ENCODE data around the gene KLHL29. TPM values are rescaled to one million over a fixed set of nuclear protein-coding genes. Genes with fewer than 3 reads are reported as not detected.

Gene KLHL29
- total RNA-seq, 2 experiments from 2014 or later, result 0.23 to 0.66 TPM

- Histone ChIP-seq H3K36me3 (ENCODE audit: insufficient read depth, low read length) (no peaks in the 10 kb centered on the region), H3K79me2 (ENCODE audit: insufficient read depth, low read depth, low read length) (no peaks in the 10 kb centered on the region), H4K20me1 (ENCODE audit: insufficient read depth, low read length) (no peaks in the 10 kb centered on the region), H3K9me3 (ENCODE audit: low read length) (no peaks in the 10 kb centered on the region), H3K4me3 (ENCODE audit: low read depth, low read length, poor library complexity, severe bottlenecking) (no peak overlapping the region), H3K27ac (ENCODE audit: low read depth, low read length, poor library complexity, severe bottlenecking) (no peak overlapping the region), H3K9me2 (ENCODE audit: insufficient read depth, low read length) (no peaks in the 10 kb centered on the region), H3K4me1 (ENCODE audit: insufficient read depth, low read length, poor library complexity, severe bottlenecking) (no peaks in the 10 kb centered on the region), H3K4me2 (ENCODE audit: low read length) (no peak overlapping the region), H2AFZ (ENCODE audit: low read length) (no peak overlapping the region)
- no peak for DNase-seq (ENCODE audit: low spot score)
- intact Hi-C loops (cut with micrococcal nuclease; ENCODE audit: unreplicated experiment), result no loop called here
- no peak for TF ChIP-seq CTCF (conservative IDR thresholded peaks at IDR 0.05; ENCODE audit: low read length)
- ChIA-PET CTCF (ENCODE audit: unreplicated experiment) (no interaction called here), POLR2A (no interaction called here)
- no TSS peak for BruUV-seq (replicated peaks)
These were observed 131.7 kb downstream of the KLHL29 start for GRCh38 chr2:23516520-23517256.

- ChIA-PET POLR2A (no interaction called here), CTCF (ENCODE audit: unreplicated experiment) (no interaction called here)
- no peak overlapping the region for H2AFZ ChIP-seq (ENCODE audit: low read length)
- TF ChIP-seq EZH2phosphoT487 (IDR thresholded peaks at IDR 0.05; ENCODE audit: borderline replicate concordance, low read depth, low read length), result no peak
- TF ChIP-seq CTCF (conservative IDR thresholded peaks at IDR 0.05; ENCODE audit: low read length), result no peak
- intact Hi-C loops (cut with micrococcal nuclease; ENCODE audit: unreplicated experiment), result no loop called here
- no peaks in the 10 kb centered on the region for H3K4me1 ChIP-seq (ENCODE audit: insufficient read depth, low read length, poor library complexity, severe bottlenecking)
- no peak overlapping the region for H3K4me3 ChIP-seq (ENCODE audit: low read depth, low read length, poor library complexity, severe bottlenecking)
- H3K79me2 ChIP-seq (ENCODE audit: insufficient read depth, low read depth, low read length), result no peaks in the 10 kb centered on the region
- H3K36me3 ChIP-seq (ENCODE audit: insufficient read depth, low read length), result no peaks in the 10 kb centered on the region
- no peak for DNase-seq (ENCODE audit: low spot score)
- BruUV-seq (replicated peaks), result no TSS peak
- no peaks in the 10 kb centered on the region for H3K9me2 ChIP-seq (ENCODE audit: insufficient read depth, low read length)
- no peaks in the 10 kb centered on the region for H3K9me3 ChIP-seq (ENCODE audit: low read length)
- H3K27ac ChIP-seq (ENCODE audit: low read depth, low read length, poor library complexity, severe bottlenecking), result no peak overlapping the region
- H4K20me1 ChIP-seq (ENCODE audit: insufficient read depth, low read length), result no peaks in the 10 kb centered on the region
- no peak overlapping the region for H3K4me2 ChIP-seq (ENCODE audit: low read length)
These were observed 133.7 kb downstream of the KLHL29 start for GRCh38 chr2:23518481-23519333.

- H3K9me3 ChIP-seq (ENCODE audit: low read length), result no peaks in the 10 kb centered on the region
- no peak overlapping the region for H3K4me3 ChIP-seq (ENCODE audit: low read depth, low read length, poor library complexity, severe bottlenecking)
- H3K36me3 ChIP-seq (ENCODE audit: insufficient read depth, low read length), result no peaks in the 10 kb centered on the region
- H4K20me1 ChIP-seq (ENCODE audit: insufficient read depth, low read length), result no peaks in the 10 kb centered on the region
- H3K27ac ChIP-seq (ENCODE audit: low read depth, low read length, poor library complexity, severe bottlenecking), result no peak overlapping the region
- intact Hi-C loops (cut with micrococcal nuclease; ENCODE audit: unreplicated experiment), result no loop called here
- CTCF ChIA-PET (ENCODE audit: unreplicated experiment), result no interaction called here
- no peak overlapping the region for H3K4me2 ChIP-seq (ENCODE audit: low read length)
- no peak overlapping the region for H2AFZ ChIP-seq (ENCODE audit: low read length)
- H3K9me2 ChIP-seq (ENCODE audit: insufficient read depth, low read length), result no peaks in the 10 kb centered on the region
- DNase-seq (ENCODE audit: low spot score), result no peak
- no peak for TF ChIP-seq EZH2phosphoT487 (IDR thresholded peaks at IDR 0.05; ENCODE audit: borderline replicate concordance, low read depth, low read length)
- no peak for TF ChIP-seq CTCF (conservative IDR thresholded peaks at IDR 0.05; ENCODE audit: low read length)
- H3K4me1 ChIP-seq (ENCODE audit: insufficient read depth, low read length, poor library complexity, severe bottlenecking), result no peaks in the 10 kb centered on the region
- POLR2A ChIA-PET, result no interaction called here
- BruUV-seq (replicated peaks), result no TSS peak
- H3K79me2 ChIP-seq (ENCODE audit: insufficient read depth, low read depth, low read length), result no peaks in the 10 kb centered on the region
These were observed 134.3 kb downstream of the KLHL29 start for GRCh38 chr2:23519334-23519651.

Data from OCI-LY7 (cell line).